SK-N-SH (cell line): ENCODE measurements around the gene MBP. TPM values are rescaled to one million over a fixed set of nuclear protein-coding genes. Genes with fewer than 3 reads are reported as not detected.

ENCODE experiments used
- CTCF ChIA-PET: fragments of 300-600, 350-600 bp; formaldehyde crosslinking; extraction: SDS; loops from one replicate; lab custom pipeline; 2021; lab: Yijun Ruan, JAX
- POLR2A ChIA-PET: fragments of 350-600 bp; sonication (Branson Sonifier 250); formaldehyde crosslinking; extraction: SDS; loops from one replicate; lab custom pipeline; 2020; ENCODE audit warnings: antibody characterized with exemption, inconsistent platforms; lab: Yijun Ruan, JAX
- DNase-seq: peaks from one replicate; pipeline ENCODE4 v3.0.0; 2012
- H2AFZ ChIP-seq: fragments of 200-600 bp; sonication (generic); 2 replicates; pipeline ENCODE4 v1.8.1; 2016; ENCODE audit warnings: antibody characterized with exemption, mild to moderate bottlenecking, low read depth
- H3F3A ChIP-seq: fragments of 200-600 bp; sonication (generic); replicated peaks from 2 replicates; pipeline ENCODE3; 2016; ENCODE audit warnings: antibody characterized with exemption, mild to moderate bottlenecking; ENCODE audit not compliant: insufficient read depth
- H3K27ac ChIP-seq, 2 experiments: fragments of 200-500 bp in 1 of 2; fragments of 200-600 bp in 1 of 2; sonication (Bioruptor generic) in 1 of 2; sonication (generic), shearing (Covaris generic) in 1 of 2; 2 replicates each; pipeline versions ENCODE4 v1.5.1 to v1.6.1; 2014 to 2016; ENCODE audit warnings: low read depth in 2 of 2, inconsistent platforms in 1 of 2, low read length in 1 of 2, mild to moderate bottlenecking in 1 of 2, mixed read lengths in 1 of 2
- H3K27me3 ChIP-seq: fragments of 200-600 bp; sonication (generic), shearing (Covaris generic); 2 replicates; pipeline ENCODE4 v1.6.1; 2016; ENCODE audit warnings: mixed run types; ENCODE audit not compliant: insufficient read depth
- H3K36me3 ChIP-seq, 2 experiments: fragments of 200-500 bp in 1 of 2; fragments of 200-600 bp in 1 of 2; sonication (Bioruptor generic) in 1 of 2; sonication (generic) in 1 of 2; replicated peaks in 1 of 2; 2 replicates each; pipeline versions ENCODE3 to v1.5.1; 2014 to 2016; ENCODE audit warnings: low read length in 1 of 2, mild to moderate bottlenecking in 1 of 2; ENCODE audit not compliant: insufficient read depth in 2 of 2, control insufficient read depth in 1 of 2
- H3K4me1 ChIP-seq, 2 experiments: fragments of 200-500 bp in 1 of 2; fragments of 200-600 bp in 1 of 2; sonication (Bioruptor generic) in 1 of 2; sonication (generic), shearing (Covaris generic) in 1 of 2; 2 replicates each; pipeline versions ENCODE4 v1.5.1 to v1.6.1; 2014 to 2016; ENCODE audit warnings: low read depth in 1 of 2, low read length in 1 of 2, mixed run types in 1 of 2; ENCODE audit not compliant: insufficient read depth in 2 of 2, control insufficient read depth in 1 of 2
- H3K4me2 ChIP-seq: fragments of 200-600 bp; sonication (generic), shearing (Covaris generic); 2 replicates; pipeline ENCODE4 v1.6.1; 2017; ENCODE audit warnings: mixed run types
- H3K4me3 ChIP-seq, 2 experiments: fragments of 200-500 bp in 1 of 2; fragments of 200-600 bp in 1 of 2; sonication (Bioruptor generic) in 1 of 2; sonication (generic), shearing (Covaris generic) in 1 of 2; 2 replicates each; pipeline versions ENCODE4 v1.5.1 to v1.8.1; 2014 to 2016; ENCODE audit warnings: low read depth in 2 of 2, inconsistent platforms in 1 of 2, low read length in 1 of 2, mild to moderate bottlenecking in 1 of 2, mixed read lengths in 1 of 2, moderate library complexity in 1 of 2
- H3K79me2 ChIP-seq: fragments of 200-600 bp; sonication (generic); 2 replicates; pipeline ENCODE4 v1.8.1; 2017; ENCODE audit warnings: mild to moderate bottlenecking; ENCODE audit not compliant: insufficient read depth
- H3K9ac ChIP-seq: fragments of 200-600 bp; sonication (generic); 2 replicates; pipeline ENCODE4 v1.6.1; 2017; ENCODE audit warnings: mixed run types
- H3K9me2 ChIP-seq: fragments of 200-600 bp; sonication (generic); 2 replicates; pipeline ENCODE4 v1.6.1; 2017; ENCODE audit warnings: mixed run types
- H3K9me3 ChIP-seq: fragments of 200-600 bp; sonication (generic); 2 replicates; pipeline ENCODE4 v1.6.1; 2017; ENCODE audit warnings: mixed run types, mild to moderate bottlenecking, moderate library complexity
- H4K20me1 ChIP-seq: fragments of 200-600 bp; sonication (generic); 2 replicates; pipeline ENCODE4 v1.6.1; 2017; ENCODE audit warnings: mild to moderate bottlenecking, mixed run types; ENCODE audit not compliant: insufficient read depth
- CHD2 ChIP-seq: fragments of 150-350 bp; IDR thresholded peaks from 2 replicates; pipeline ENCODE4 v1.6.1; 2018; ENCODE audit warnings: low read length; ENCODE audit not compliant: partially characterized antibody
- ELF1 ChIP-seq: IDR thresholded peaks from 2 replicates; pipeline ENCODE4 v1.4.0; 2012
- EP300 ChIP-seq, 2 experiments: IDR thresholded peaks; 2 replicates each; pipeline versions ENCODE4 v1.4.0 to v1.6.1; 2012; ENCODE audit warnings: borderline replicate concordance in 1 of 2, low read depth in 1 of 2, low read length in 1 of 2
- EZH2phosphoT487 ChIP-seq: fragments of 200-600 bp; sonication (generic); IDR thresholded peaks from 2 replicates; pipeline ENCODE4 v1.6.1; 2017; ENCODE audit warnings: low read depth, mixed run types, mild to moderate bottlenecking, antibody characterized with exemption, moderate library complexity, borderline replicate concordance
- FOSL2 ChIP-seq: IDR thresholded peaks from 2 replicates; pipeline ENCODE4 v1.4.0; 2012; ENCODE audit warnings: low read depth, mild to moderate bottlenecking, moderate library complexity, borderline replicate concordance
- JUND ChIP-seq: IDR thresholded peaks from 2 replicates; pipeline ENCODE4 v1.4.0; 2012
- MEF2A ChIP-seq: IDR thresholded peaks from 2 replicates; pipeline ENCODE4 v1.4.0; 2012; ENCODE audit warnings: low read depth, borderline replicate concordance
- MXI1 ChIP-seq: IDR thresholded peaks from 2 replicates; pipeline ENCODE4 v1.6.1; 2012; ENCODE audit warnings: mild to moderate bottlenecking, low read depth, low read length, improper control_type of control experiment
- REST ChIP-seq: IDR thresholded peaks from 2 replicates; pipeline ENCODE4 v1.6.1; 2012; ENCODE audit warnings: mild to moderate bottlenecking, low read depth, low read length, moderate library complexity
- RFX5 ChIP-seq: IDR thresholded peaks from 2 replicates; pipeline ENCODE4 v1.6.1; 2012; ENCODE audit warnings: mild to moderate bottlenecking, improper control_type of control experiment, low read length
- RXRA ChIP-seq: IDR thresholded peaks from 2 replicates; pipeline ENCODE4 v1.4.0; 2012; ENCODE audit warnings: low read depth, mild to moderate bottlenecking, borderline replicate concordance
- SIN3A ChIP-seq: IDR thresholded peaks from 2 replicates; pipeline ENCODE4 v1.6.1; 2012; ENCODE audit warnings: low read depth, mild to moderate bottlenecking, low read length, moderate library complexity, borderline replicate concordance
- TAF1 ChIP-seq: IDR thresholded peaks from 2 replicates; pipeline ENCODE4 v1.6.1; 2012; ENCODE audit warnings: low read depth, mild to moderate bottlenecking, low read length, moderate library complexity, borderline replicate concordance
- TEAD4 ChIP-seq: IDR thresholded peaks from 2 replicates; pipeline ENCODE4 v1.4.0; 2012; ENCODE audit warnings: mild to moderate bottlenecking, borderline replicate concordance; ENCODE audit not compliant: insufficient read depth
- USF2 ChIP-seq: fragments of 150-350 bp; IDR thresholded peaks from 2 replicates; pipeline ENCODE4 v1.6.1; 2017; ENCODE audit warnings: antibody characterized with exemption, low read length, low read depth, borderline replicate concordance
- YY1 ChIP-seq: IDR thresholded peaks from 2 replicates; pipeline ENCODE4 v1.4.0; 2012; ENCODE audit warnings: low read depth, mild to moderate bottlenecking
- WGBS: methylation state at CpG from one replicate; pipeline ENCODE4 v1.1.6; 2017; ENCODE audit warnings: low lambda C conversion rate; 5-methylcytosine and 5-hydroxymethylcytosine counted together
- polyA plus RNA-seq, 3 experiments: library from polyadenylated mRNA; depleted of rRNA; stranded (reverse); fragments of >200 nt; gene quantifications; 2 replicates each; pipeline ENCODE4 v1.2.3, GENCODE V29; 2012

Gene MBP
- polyA plus RNA-seq, 1 of the 3 experiments (the other 2 are of a cell fraction): 1.6 TPM

GRCh38 chr18:77167251-77167650 lies 34.7 kb upstream of the MBP start (continued):
- TF ChIP-seq MXI1: no peak

- Histone ChIP-seq H3K9me3 (no peaks in the 10 kb centered on the region), H3K4me2 (no peak overlapping the region), H3K27ac (no peak overlapping the region), H3F3A (no peaks in the 10 kb centered on the region), H2AFZ (no peak overlapping the region), H3K9me2 (no peaks in the 10 kb centered on the region), H4K20me1 (no peaks in the 10 kb centered on the region), H3K4me3 (no peak overlapping the region), H3K27me3 (no peaks in the 10 kb centered on the region), H3K79me2 (no peaks in the 10 kb centered on the region), H3K4me1 (no peaks in the 10 kb centered on the region), H3K9ac (no peak overlapping the region), H3K36me3 (no peaks in the 10 kb centered on the region)
- no peak for DNase-seq
- 69% methylated on average over 9 of the region's 11 CpGs for WGBS
- TF ChIP-seq MEF2A (no peak), RXRA (no peak), EP300 (IDR thresholded peaks at IDR 0.05; ENCODE audit: borderline replicate concordance in 1 of 2, low read depth in 1 of 2, low read length in 1 of 2) (no peak)
- ChIA-PET CTCF (interaction anchor here (0.6 to 1.7 kb wide), 2 partner anchors 37 to 245 kb away, joined by 3 to 4 read pairs; no protein-coding TSS in a partner anchor), POLR2A (no interaction called here)
These were observed 33.9 kb upstream of the MBP start for GRCh38 chr18:77166523-77166922.

- 69% methylated on average over 19 of the region's 19 CpGs for WGBS
These were observed 33.1 kb upstream of the MBP start for GRCh38 chr18:77165503-77166188.

More at GRCh38 chr18:77165503-77166188, 33.1 kb upstream of the MBP start:
- H3K36me3 ChIP-seq: no peaks in the 10 kb centered on the region
- DNase-seq: no peak
- no peak overlapping the region for H2AFZ ChIP-seq
- no peaks in the 10 kb centered on the region for H3K9me3 ChIP-seq
- no peaks in the 10 kb centered on the region for H3K27me3 ChIP-seq
- H4K20me1 ChIP-seq: no peaks in the 10 kb centered on the region
- TF ChIP-seq TAF1 (no peak), EZH2phosphoT487 (no peak), RFX5 (no peak), SIN3A (no peak), REST (no peak), ELF1 (no peak), USF2 (no peak), YY1 (no peak), TEAD4 (no peak), JUND (no peak), MEF2A (no peak), FOSL2 (no peak), CHD2 (no peak)
- H3K9ac ChIP-seq: no peak overlapping the region
- H3F3A ChIP-seq: no peaks in the 10 kb centered on the region
- H3K4me3 ChIP-seq: no peak overlapping the region
- H3K9me2 ChIP-seq: no peaks in the 10 kb centered on the region
- no peaks in the 10 kb centered on the region for H3K4me1 ChIP-seq
- H3K4me2 ChIP-seq: no peak overlapping the region
- CTCF ChIA-PET: interaction anchor here (1.3 kb wide), 1 partner anchor 46 kb away, joined by 4 read pairs; no protein-coding TSS in a partner anchor
- no peaks in the 10 kb centered on the region for H3K79me2 ChIP-seq
- POLR2A ChIA-PET: no interaction called here
- no peak overlapping the region for H3K27ac ChIP-seq
